Transverse colon (tissue), 3 donors: Measurements from ENCODE around the gene CDC42BPB.

Experiments used
- POLR2A ChIP-seq: fragments of 450-650 bp; IDR thresholded peaks from one replicate; pipeline ENCODE4 v1.6.1; 2016; ENCODE audit warnings: antibody characterized with exemption, mild to moderate bottlenecking, moderate library complexity
- TF ChIP-seq, protein P1 (sequence below), 5 experiments: fragments of 200-600 bp in 3 of 5; fragments of 450-650 bp in 2 of 5; sonication (generic) in 3 of 5; IDR thresholded peaks; 1 replicate in 2 of 5; 2 replicates in 3 of 5; pipeline ENCODE4 v1.5.1; 2016 to 2017; ENCODE audit warnings: antibody characterized with exemption in 5 of 5, inconsistent platforms in 3 of 5, mild to moderate bottlenecking in 2 of 5, moderate library complexity in 1 of 5

DNA sequence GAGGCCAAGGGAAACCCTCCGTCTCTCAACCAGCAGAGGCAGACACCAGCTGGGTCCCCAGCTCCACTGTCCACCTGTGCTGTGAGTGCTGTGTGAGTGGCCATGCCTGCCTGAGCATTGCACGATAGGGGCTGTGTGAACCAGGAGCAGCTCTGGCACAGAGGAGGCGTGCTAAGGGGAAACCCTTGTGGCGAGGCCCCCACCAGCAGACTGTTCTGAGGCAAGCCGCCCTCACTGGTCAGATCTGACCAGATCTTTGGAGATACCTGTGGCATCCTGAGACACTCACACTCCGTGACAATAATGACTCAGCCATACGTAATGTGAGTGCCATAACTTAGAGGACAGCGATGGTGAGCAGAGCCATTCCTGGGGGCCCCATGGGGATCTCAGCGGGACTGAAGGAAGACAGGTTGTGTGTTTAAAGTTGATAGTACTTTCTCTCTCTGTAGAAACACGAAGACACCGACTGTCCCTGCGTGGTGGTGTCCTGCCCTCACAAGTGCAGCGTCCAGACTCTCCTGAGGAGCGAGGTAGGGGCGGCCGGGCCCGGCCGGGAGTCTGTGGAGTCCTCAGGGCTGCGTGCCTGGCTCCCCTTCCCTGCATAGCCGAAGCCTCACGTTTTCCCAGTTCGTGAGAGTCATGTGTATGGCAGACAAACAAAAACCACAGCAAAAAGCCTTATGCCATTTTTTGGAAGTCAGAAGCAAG lies 171.5 kb downstream of the CDC42BPB start:
- TF ChIP-seq, protein P1, sequence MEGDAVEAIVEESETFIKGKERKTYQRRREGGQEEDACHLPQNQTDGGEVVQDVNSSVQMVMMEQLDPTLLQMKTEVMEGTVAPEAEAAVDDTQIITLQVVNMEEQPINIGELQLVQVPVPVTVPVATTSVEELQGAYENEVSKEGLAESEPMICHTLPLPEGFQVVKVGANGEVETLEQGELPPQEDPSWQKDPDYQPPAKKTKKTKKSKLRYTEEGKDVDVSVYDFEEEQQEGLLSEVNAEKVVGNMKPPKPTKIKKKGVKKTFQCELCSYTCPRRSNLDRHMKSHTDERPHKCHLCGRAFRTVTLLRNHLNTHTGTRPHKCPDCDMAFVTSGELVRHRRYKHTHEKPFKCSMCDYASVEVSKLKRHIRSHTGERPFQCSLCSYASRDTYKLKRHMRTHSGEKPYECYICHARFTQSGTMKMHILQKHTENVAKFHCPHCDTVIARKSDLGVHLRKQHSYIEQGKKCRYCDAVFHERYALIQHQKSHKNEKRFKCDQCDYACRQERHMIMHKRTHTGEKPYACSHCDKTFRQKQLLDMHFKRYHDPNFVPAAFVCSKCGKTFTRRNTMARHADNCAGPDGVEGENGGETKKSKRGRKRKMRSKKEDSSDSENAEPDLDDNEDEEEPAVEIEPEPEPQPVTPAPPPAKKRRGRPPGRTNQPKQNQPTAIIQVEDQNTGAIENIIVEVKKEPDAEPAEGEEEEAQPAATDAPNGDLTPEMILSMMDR (IDR thresholded peaks at IDR 0.05): no peak
- no peak for TF ChIP-seq POLR2A
